ENCODE results near the gene ZNF652.

- TF ChIP-seq CTCF (optimal IDR thresholded peaks at IDR 0.05 in 1 of 3, IDR thresholded peaks at IDR 0.05 in 1 of 3, conservative IDR thresholded peaks at IDR 0.05 in 1 of 3; ENCODE audit: extremely low read depth in 1 of 3, insufficient read depth in 2 of 3, low read length in 3 of 3) (no peak), EZH2 (IDR thresholded peaks at IDR 0.05; ENCODE audit: low read length) (no peak)
Measured at GRCh38 chr17:49386373-49386772, 24.3 kb upstream of the ZNF652 start.
